ENCODE data around the gene LAMC3. TPM values are rescaled to one million over a fixed set of nuclear protein-coding genes. Genes with fewer than 3 reads are reported as not detected.

The LAMC3 gene
- total RNA-seq, 2 donors from 2014 or later: 0.29 TPM; not detected in 1

DNA sequence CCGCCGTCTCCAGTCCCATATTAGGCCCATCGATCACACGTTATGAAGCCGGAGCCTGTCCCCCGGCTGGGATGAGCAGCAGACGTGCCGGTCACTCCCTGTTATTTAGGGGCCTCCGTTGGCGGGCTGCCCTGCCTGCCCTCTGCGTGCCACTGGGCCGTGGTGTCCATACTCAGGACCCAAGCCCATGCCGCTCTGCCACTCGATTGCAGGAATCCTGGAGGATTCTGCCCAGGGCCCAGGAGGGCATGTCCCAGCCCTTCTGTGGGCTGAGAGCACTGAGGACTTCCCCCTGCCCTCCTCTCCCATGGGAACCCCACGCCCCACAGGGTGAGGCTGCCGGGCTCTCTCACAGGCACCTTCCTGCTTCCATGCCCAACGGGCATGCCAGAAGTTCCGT lies 19.6 kb upstream of the LAMC3 start:
- DNase-seq (ENCODE audit: low spot score): no peak
- intact Hi-C loops (cut with DNase I): loop anchor here in 1 of 2 donors (1.0 to 2.0 kb wide), 2 partner anchors 270 to 605 kb away; no protein-coding TSS in a partner anchor

DNA sequence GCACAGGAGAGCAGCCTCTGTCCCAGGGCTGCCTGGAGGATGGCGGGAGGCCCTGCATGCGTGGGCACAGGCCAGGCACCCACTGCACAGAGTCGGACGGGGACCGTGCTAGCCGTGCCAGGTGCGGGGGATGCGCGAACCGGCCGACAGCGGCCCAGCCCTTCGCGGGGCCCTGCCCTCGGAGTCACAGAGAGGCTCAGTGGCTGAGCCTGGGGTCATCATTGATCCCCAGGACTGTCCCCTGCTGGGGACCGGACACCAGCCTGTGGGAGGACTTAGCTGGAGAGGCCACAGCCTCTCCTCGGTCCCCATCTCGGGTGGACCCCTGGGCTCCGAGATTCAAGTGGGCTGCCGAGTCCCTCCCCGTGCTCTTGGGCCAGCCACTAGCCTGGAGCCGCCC lies 19.1 kb upstream of the LAMC3 start:
- intact Hi-C loops (cut with DNase I): loop anchor here (1.0 to 10.0 kb wide), 3 partner anchors 95 to 605 kb away; partner anchors contain the start of gene QRFP (in 1 of the 2)
- no peak for DNase-seq (ENCODE audit: low spot score)

GRCh38 chr9:130990306-130990977 lies 18.5 kb upstream of the LAMC3 start:
- intact Hi-C loops (cut with DNase I): loop anchor here in 1 of 2 donors (10.0 kb wide), 1 partner anchor 96 kb away; the partner anchor contains the start of gene QRFP

DNA sequence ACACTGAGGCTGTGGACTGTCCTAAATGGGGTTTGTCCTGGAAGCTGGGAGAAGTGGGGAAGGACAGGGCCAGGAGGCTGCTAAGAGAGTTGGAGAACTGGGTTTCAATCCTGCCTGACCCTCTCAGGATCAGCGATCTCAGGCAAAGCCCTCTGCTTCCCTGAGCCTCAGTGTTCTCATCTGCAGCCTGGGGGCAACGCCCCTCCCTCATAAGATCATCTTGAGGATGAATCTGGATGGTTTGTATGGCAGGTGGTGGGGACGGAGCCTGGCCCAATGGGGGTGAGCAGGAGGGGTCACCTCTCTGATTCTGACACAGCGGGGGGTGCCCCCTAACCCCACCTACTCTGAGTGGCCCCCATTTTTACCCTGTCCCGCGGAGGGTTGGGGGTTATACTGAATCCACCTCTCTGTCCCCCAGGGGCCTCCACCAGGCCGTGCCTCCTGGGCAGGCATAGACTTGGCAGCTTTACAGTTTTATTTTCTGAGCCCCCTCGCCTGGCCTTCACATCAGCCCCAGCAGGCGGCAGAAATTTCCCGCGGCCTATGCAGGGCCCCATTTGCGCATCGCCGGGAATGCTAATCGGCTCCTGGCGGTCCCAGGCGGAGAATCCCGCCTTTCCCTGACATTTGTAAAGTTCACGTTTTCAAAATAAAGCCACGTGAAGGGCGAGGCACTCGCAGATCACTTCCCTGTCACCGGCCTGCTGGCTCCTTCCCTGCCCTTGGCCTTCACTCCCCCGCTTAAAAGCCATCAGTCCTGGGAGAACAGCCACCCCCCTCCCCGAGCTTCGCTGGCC lies 17.8 kb upstream of the LAMC3 start:
- intact Hi-C loops (cut with DNase I): loop anchor here in 1 of 2 donors (10.0 kb wide), 1 partner anchor 96 kb away; the partner anchor contains the start of gene QRFP
- no peak for DNase-seq (ENCODE audit: low spot score)

More at GRCh38 chr9:130990306-130990977, 18.5 kb upstream of the LAMC3 start:
- DNase-seq (ENCODE audit: low spot score): no peak

- DNase-seq (ENCODE audit: low spot score): no peak
- intact Hi-C loops (cut with DNase I): loop anchor here in 1 of 2 donors (10.0 kb wide), 1 partner anchor 97 kb away; the partner anchor contains the start of gene QRFP
Observed at GRCh38 chr9:130991778-130992681, 16.9 kb upstream of the LAMC3 start.

DNA sequence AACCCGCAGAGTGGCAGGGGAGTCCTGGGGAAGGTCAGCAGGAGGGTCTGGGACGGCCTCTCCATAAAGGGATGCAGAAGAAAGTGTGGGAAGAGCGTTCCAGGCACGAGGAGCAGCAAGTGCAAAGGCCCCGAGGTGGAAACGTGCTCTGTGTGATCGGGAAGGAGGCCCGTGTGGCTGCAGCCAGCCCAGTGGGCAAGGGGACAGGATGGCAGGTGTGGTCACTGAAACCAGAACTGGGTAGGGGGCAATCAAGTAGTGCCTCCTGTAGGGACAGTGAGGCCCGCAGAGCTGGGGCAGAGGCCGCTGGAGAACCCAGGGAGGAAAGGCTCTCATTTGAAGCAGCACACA lies 16.3 kb upstream of the LAMC3 start:
- no peak for DNase-seq (ENCODE audit: low spot score)
- intact Hi-C loops (cut with DNase I): loop anchor here in 1 of 2 donors (10.0 kb wide), 1 partner anchor 98 kb away; the partner anchor contains the start of gene QRFP

DNA sequence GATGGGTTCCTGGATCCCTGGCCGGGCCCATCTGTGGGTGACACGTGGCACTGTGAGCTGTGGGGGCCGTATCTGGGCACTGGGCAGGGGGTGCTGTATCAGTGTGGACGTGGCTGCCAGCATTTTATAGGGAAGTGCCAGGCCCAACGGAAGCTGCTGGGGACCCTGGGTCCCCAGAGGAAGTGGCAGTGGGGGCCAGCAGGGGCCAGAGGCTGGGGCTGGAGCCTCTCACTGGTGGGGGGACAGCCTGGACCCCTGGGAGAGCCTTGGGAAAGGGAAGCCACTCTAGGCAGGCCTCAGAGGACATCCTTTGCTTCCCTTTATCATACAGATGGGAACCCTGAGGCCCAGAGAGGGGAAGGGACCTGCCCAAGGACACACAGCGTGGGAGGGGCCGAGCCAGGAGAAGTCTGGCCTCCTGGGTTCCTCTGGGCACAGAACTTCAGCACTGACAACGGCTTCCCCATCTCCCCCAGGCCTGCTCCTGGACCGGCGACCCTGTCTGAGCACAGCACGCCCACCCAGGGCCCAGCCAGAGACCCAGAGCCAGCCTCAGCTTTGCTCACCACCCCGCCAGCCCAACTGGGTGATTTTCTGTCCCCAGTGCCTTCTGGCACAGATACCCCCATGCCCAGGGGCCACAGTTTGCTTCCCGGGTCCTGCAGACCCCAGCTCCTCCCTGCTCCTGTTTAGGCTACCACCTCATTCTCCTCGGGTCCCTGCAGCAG lies 15.5 kb upstream of the LAMC3 start:
- intact Hi-C loops (cut with DNase I): loop anchor here in 1 of 2 donors (10.0 kb wide), 1 partner anchor 99 kb away; the partner anchor contains the start of gene QRFP
- no peak for DNase-seq (ENCODE audit: low spot score)

- DNase-seq (ENCODE audit: low spot score): no peak
- intact Hi-C loops (cut with DNase I): loop anchor here in 1 of 2 donors (10.0 kb wide), 1 partner anchor 100 kb away; the partner anchor contains the start of gene QRFP
Observed at GRCh38 chr9:130994135-130995085, 14.6 kb upstream of the LAMC3 start.

GRCh38 chr9:130995086-130996011 lies 13.6 kb upstream of the LAMC3 start:
- DNase-seq (ENCODE audit: low spot score): no peak
- intact Hi-C loops (cut with DNase I): loop anchor here in 1 of 2 donors (10.0 kb wide), 1 partner anchor 101 kb away; the partner anchor contains the start of gene QRFP

GRCh38 chr9:130996205-130996604 lies 12.8 kb upstream of the LAMC3 start:
- DNase-seq (ENCODE audit: low spot score): no peak
- intact Hi-C loops (cut with DNase I): loop anchor here in 1 of 2 donors (10.0 kb wide), 1 partner anchor 101 kb away; the partner anchor contains the start of gene QRFP

DNA sequence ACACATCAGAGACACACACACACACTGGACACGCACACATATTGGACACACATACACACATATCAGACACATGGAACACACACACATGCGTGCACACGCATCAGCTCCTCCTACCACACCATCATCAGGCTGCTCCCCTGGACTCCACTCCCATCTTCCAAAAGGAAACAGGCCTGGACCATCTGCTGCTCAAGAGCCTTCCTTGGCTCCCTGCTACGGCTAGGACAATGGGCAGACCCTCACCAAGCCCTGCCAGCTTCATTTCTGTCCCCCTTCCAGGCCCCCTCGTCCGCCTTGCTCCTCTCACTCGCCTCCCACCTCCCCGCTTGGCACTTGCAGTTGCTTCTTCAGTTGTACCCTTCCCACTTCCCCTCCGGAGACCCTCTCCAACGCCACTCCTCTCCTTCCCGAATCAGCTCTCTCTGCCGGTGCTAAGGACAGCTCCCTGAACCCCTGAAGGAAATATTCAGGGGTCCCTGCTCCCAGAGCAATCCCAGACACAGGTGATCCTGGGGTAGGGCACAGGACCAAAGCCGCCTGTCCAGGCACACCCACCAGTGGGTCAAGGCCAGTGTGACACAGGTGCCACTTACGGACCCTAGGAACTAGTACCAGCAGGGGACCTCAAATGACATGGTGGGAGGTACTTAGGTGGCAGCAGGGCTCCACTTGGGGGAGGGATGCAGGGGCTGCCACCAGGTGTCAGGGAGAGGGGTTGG lies 12.1 kb upstream of the LAMC3 start:
- intact Hi-C loops (cut with DNase I): loop anchor here in 1 of 2 donors (10.0 kb wide), 1 partner anchor 102 kb away; the partner anchor contains the start of gene QRFP
- no peak for DNase-seq (ENCODE audit: low spot score)

- intact Hi-C loops (cut with DNase I): loop anchor here in 1 of 2 donors (10.0 kb wide), 1 partner anchor 103 kb away; the partner anchor contains the start of gene QRFP
Observed at GRCh38 chr9:130997395-130997684, 11.6 kb upstream of the LAMC3 start.

GRCh38 chr9:130997925-130998596 lies 10.9 kb upstream of the LAMC3 start:
- DNase-seq (ENCODE audit: low spot score): peak; percentile 89
- intact Hi-C loops (cut with DNase I): loop anchor here in 1 of 2 donors (10.0 kb wide), 1 partner anchor 103 kb away; the partner anchor contains the start of gene QRFP

More at GRCh38 chr9:130997395-130997684, 11.6 kb upstream of the LAMC3 start:
- DNase-seq (ENCODE audit: low spot score): no peak

- DNase-seq (ENCODE audit: low spot score): no peak
- intact Hi-C loops (cut with DNase I): loop anchor here in 1 of 2 donors (10.0 kb wide), 1 partner anchor 104 kb away; the partner anchor contains the start of gene QRFP
Observed at GRCh38 chr9:130998597-130999244, 10.3 kb upstream of the LAMC3 start.
